ENCODE data around the gene LTBP1. TPM values are rescaled to one million over a fixed set of nuclear protein-coding genes. Genes with fewer than 3 reads are reported as not detected.

The LTBP1 gene
- total and polyA plus RNA-seq, 8 donors = 11.0 to 134 (median 25.6) TPM

- Histone ChIP-seq H3K27me3 (no peaks in the 10 kb centered on the region), H3K4me1 (peaks cover 0 to 6% (median 0%) of the 10 kb centered on the region in 4 donors), H3K27ac (no peak overlapping the region), H3K36me3 (peaks cover 0 to 3% (median 0%) of the 10 kb centered on the region in 4 donors), H3K9me3 (no peaks in the 10 kb centered on the region), H3K4me3 (no peak overlapping the region)
- intact Hi-C loops (cut with DNase I; ENCODE audit: low total_unique reads) = no loop called here
- TF ChIP-seq POLR2A (IDR thresholded peaks at IDR 0.05) (no peak), CTCF (IDR thresholded peaks at IDR 0.05) (no peak), POLR2AphosphoS5 (IDR thresholded peaks at IDR 0.05) (no peak), EP300 (IDR thresholded peaks at IDR 0.05) (no peak)
- DNase-seq = no peak
- 76 to 94% (median 85%) methylated on average over 5 of the region's 5 CpGs for WGBS, 5 donors
Measured at GRCh38 chr2:33339269-33339668, 392.5 kb downstream of the LTBP1 start.

GRCh38 chr2:33340280-33340679, 393.5 kb downstream of the LTBP1 start:
- H3K4me3 ChIP-seq = no peak overlapping the region
- peak overlapping the region in 2 of 5 donors; percentile 17 to 43 for H3K27ac ChIP-seq
- intact Hi-C loops (cut with DNase I; ENCODE audit: low total_unique reads) = no loop called here
- H3K36me3 ChIP-seq = peaks cover 0 to 7% (median 0%) of the 10 kb centered on the region in 4 donors
- H3K4me1 ChIP-seq = peaks cover 0 to 6% (median 0%) of the 10 kb centered on the region in 4 donors
- TF ChIP-seq POLR2AphosphoS5 (IDR thresholded peaks at IDR 0.05) (peak in 2 of 3 donors; percentile 29 to 54), EP300 (IDR thresholded peaks at IDR 0.05) (peak; percentile 29), POLR2A (IDR thresholded peaks at IDR 0.05) (no peak)
- no peaks in the 10 kb centered on the region for H3K9me3 ChIP-seq
- DNase-seq = peak in 1 of 2 donors; percentile 70
- WGBS, 5 donors = 63 to 70% (median 65%) methylated on average over 6 of the region's 6 CpGs
- no peaks in the 10 kb centered on the region for H3K27me3 ChIP-seq

GRCh38 chr2:33342171-33342570, 395.4 kb downstream of the LTBP1 start:
- TF ChIP-seq POLR2AphosphoS5 (IDR thresholded peaks at IDR 0.05) (no peak), POLR2A (IDR thresholded peaks at IDR 0.05) (no peak), EP300 (IDR thresholded peaks at IDR 0.05) (no peak)
- intact Hi-C loops (cut with DNase I; ENCODE audit: low total_unique reads) = no loop called here
- 45 to 66% (median 59%) methylated on average over 5 of the region's 5 CpGs for WGBS, 5 donors

GRCh38 chr2:33342705-33343104, 396.0 kb downstream of the LTBP1 start:
- peaks cover 0 to 7% (median 0%) of the 10 kb centered on the region in 4 donors for H3K36me3 ChIP-seq
- H3K4me3 ChIP-seq = no peak overlapping the region
- 44 to 73% (median 60%) methylated on average over 4 of the region's 4 CpGs for WGBS, 5 donors
- no peak overlapping the region for H3K27ac ChIP-seq
- TF ChIP-seq POLR2A (IDR thresholded peaks at IDR 0.05) (no peak), POLR2AphosphoS5 (IDR thresholded peaks at IDR 0.05) (no peak), CTCF (IDR thresholded peaks at IDR 0.05) (no peak), EP300 (IDR thresholded peaks at IDR 0.05) (no peak)
- no peaks in the 10 kb centered on the region for H3K9me3 ChIP-seq
- no peaks in the 10 kb centered on the region for H3K27me3 ChIP-seq
- H3K4me1 ChIP-seq = peaks cover 0 to 6% (median 0%) of the 10 kb centered on the region in 4 donors
- no peak for DNase-seq
- intact Hi-C loops (cut with DNase I; ENCODE audit: low total_unique reads) = no loop called here

More at GRCh38 chr2:33342171-33342570, 395.4 kb downstream of the LTBP1 start:
- H3K36me3 ChIP-seq = peaks cover 0 to 7% (median 0%) of the 10 kb centered on the region in 4 donors
- no peak for DNase-seq
- peaks cover 0 to 6% (median 0%) of the 10 kb centered on the region in 4 donors for H3K4me1 ChIP-seq
- no peak overlapping the region for H3K4me3 ChIP-seq
- H3K27ac ChIP-seq = no peak overlapping the region
- no peaks in the 10 kb centered on the region for H3K27me3 ChIP-seq
- no peaks in the 10 kb centered on the region for H3K9me3 ChIP-seq

GRCh38 chr2:33343387-33343895, 396.7 kb downstream of the LTBP1 start:
- Histone ChIP-seq H3K4me3 (no peak overlapping the region), H3K27ac (no peak overlapping the region), H3K4me1 (peaks cover 0 to 6% (median 0%) of the 10 kb centered on the region in 4 donors), H3K27me3 (no peaks in the 10 kb centered on the region), H3K9me3 (no peaks in the 10 kb centered on the region), H3K36me3 (peaks cover 0 to 9% (median 0%) of the 10 kb centered on the region in 4 donors)
- 82 to 86% (median 82%) methylated on average over 3 of the region's 3 CpGs for WGBS, 5 donors
- no peak for TF ChIP-seq POLR2A (IDR thresholded peaks at IDR 0.05)
- TF ChIP-seq CTCF (IDR thresholded peaks at IDR 0.05) = no peak
- no peak for TF ChIP-seq EP300 (IDR thresholded peaks at IDR 0.05)
- intact Hi-C loops (cut with DNase I; ENCODE audit: low total_unique reads) = no loop called here
- DNase-seq = no peak
